ENCODE data around the gene CCL18.
"Not testable (repeated sequence)": the region's sequence is repeated elsewhere in the genome, so short reads cannot be mapped to it uniquely, and the experiment has no call there.

Gene CCL18

GRCh38 chr17:36087897-36088572 lies 24.0 kb downstream of the CCL18 start:
- not testable (repeated sequence) for H3K9me3 ChIP-seq (ENCODE audit: control insufficient read depth, low read length); H3K4me1 ChIP-seq (ENCODE audit: control insufficient read depth, insufficient read depth, low read length, poor library complexity, severe bottlenecking); H3K27ac ChIP-seq (ENCODE audit: low read depth, low read length, severe bottlenecking); H3K4me3 ChIP-seq (ENCODE audit: extremely low read depth, insufficient read depth, low read length, poor library complexity, severe bottlenecking); H3K36me3 ChIP-seq (ENCODE audit: control insufficient read depth, insufficient read depth, low read length)
- WGBS, 2 experiments (ENCODE audit: insufficient coverage in 2 of 2), result 86 to 100% methylated on average over 2 of the region's 10 CpGs

GRCh38 chr17:36088670-36089338 lies 24.7 kb downstream of the CCL18 start:
- Histone ChIP-seq H3K4me1 (ENCODE audit: control insufficient read depth, insufficient read depth, low read length, poor library complexity, severe bottlenecking) (no peaks in the 10 kb centered on the region), H3K9me3 (ENCODE audit: control insufficient read depth, low read length) (no peaks in the 10 kb centered on the region), H3K27ac (ENCODE audit: low read depth, low read length, severe bottlenecking) (no peak overlapping the region), H3K36me3 (ENCODE audit: control insufficient read depth, insufficient read depth, low read length) (no peaks in the 10 kb centered on the region), H3K4me3 (ENCODE audit: extremely low read depth, insufficient read depth, low read length, poor library complexity, severe bottlenecking) (no peak overlapping the region)
- 76 to 88% methylated on average over 11 of the region's 14 CpGs for WGBS, 2 experiments (ENCODE audit: insufficient coverage in 2 of 2)

GRCh38 chr17:36089339-36089865 lies 25.3 kb downstream of the CCL18 start:
- H3K27ac ChIP-seq (ENCODE audit: low read depth, low read length, severe bottlenecking), result no peak overlapping the region
- no peak overlapping the region for H3K4me3 ChIP-seq (ENCODE audit: extremely low read depth, insufficient read depth, low read length, poor library complexity, severe bottlenecking)
- WGBS, 2 experiments (ENCODE audit: insufficient coverage in 2 of 2), result 86 to 88% methylated on average over 1 to 2 of the region's 4 CpGs
- no peaks in the 10 kb centered on the region for H3K36me3 ChIP-seq (ENCODE audit: control insufficient read depth, insufficient read depth, low read length)
- H3K9me3 ChIP-seq (ENCODE audit: control insufficient read depth, low read length), result no peaks in the 10 kb centered on the region
- H3K4me1 ChIP-seq (ENCODE audit: control insufficient read depth, insufficient read depth, low read length, poor library complexity, severe bottlenecking), result no peaks in the 10 kb centered on the region

- Histone ChIP-seq H3K27ac (ENCODE audit: low read depth, low read length, severe bottlenecking) (no peak within 1 kb of the TSS), H3K36me3 (ENCODE audit: control insufficient read depth, insufficient read depth, low read length) (no peaks in the 10 kb centered on the region), H3K9me3 (ENCODE audit: control insufficient read depth, low read length) (no peaks in the 10 kb centered on the region), H3K4me3 (ENCODE audit: extremely low read depth, insufficient read depth, low read length, poor library complexity, severe bottlenecking) (no peak within 1 kb of the TSS), H3K4me1 (ENCODE audit: control insufficient read depth, insufficient read depth, low read length, poor library complexity, severe bottlenecking) (no peaks in the 10 kb centered on the region)
- 94 to 95% methylated on average over 7 of the region's 9 CpGs for WGBS, 2 experiments (ENCODE audit: insufficient coverage in 2 of 2)
Observed at GRCh38 chr17:36089888-36090836, 26.1 kb downstream of the CCL18 start, which contains the start of gene CCL3. Gene CCL3 (minus strand): TSS chr17:36090143. CDS start chr17:36090058, 85 bp downstream.

GRCh38 chr17:36092230-36092629 lies 28.2 kb downstream of the CCL18 start:
- H3K36me3 ChIP-seq (ENCODE audit: control insufficient read depth, insufficient read depth, low read length), result no peaks in the 10 kb centered on the region
- no peak overlapping the region for H3K27ac ChIP-seq (ENCODE audit: low read depth, low read length, severe bottlenecking)
- H3K4me3 ChIP-seq (ENCODE audit: extremely low read depth, insufficient read depth, low read length, poor library complexity, severe bottlenecking), result no peak overlapping the region
- 100% methylated on average over 1 to 2 of the region's 4 CpGs for WGBS, 2 experiments (ENCODE audit: insufficient coverage in 2 of 2)
- no peaks in the 10 kb centered on the region for H3K9me3 ChIP-seq (ENCODE audit: control insufficient read depth, low read length)
- H3K4me1 ChIP-seq (ENCODE audit: control insufficient read depth, insufficient read depth, low read length, poor library complexity, severe bottlenecking), result no peaks in the 10 kb centered on the region

- WGBS, 2 experiments (ENCODE audit: insufficient coverage in 2 of 2), result no CpG with 5 or more reads among the region's 6 CpGs
- H3K36me3 ChIP-seq (ENCODE audit: control insufficient read depth, insufficient read depth, low read length); H3K4me3 ChIP-seq (ENCODE audit: extremely low read depth, insufficient read depth, low read length, poor library complexity, severe bottlenecking); H3K9me3 ChIP-seq (ENCODE audit: control insufficient read depth, low read length); H3K27ac ChIP-seq (ENCODE audit: low read depth, low read length, severe bottlenecking); H3K4me1 ChIP-seq (ENCODE audit: control insufficient read depth, insufficient read depth, low read length, poor library complexity, severe bottlenecking): not testable (repeated sequence)
Observed at GRCh38 chr17:36092715-36093114, 28.6 kb downstream of the CCL18 start.

- Histone ChIP-seq H3K27ac (ENCODE audit: low read depth, low read length, severe bottlenecking) (no peak overlapping the region), H3K36me3 (ENCODE audit: control insufficient read depth, insufficient read depth, low read length) (no peaks in the 10 kb centered on the region), H3K9me3 (ENCODE audit: control insufficient read depth, low read length) (no peaks in the 10 kb centered on the region), H3K4me1 (ENCODE audit: control insufficient read depth, insufficient read depth, low read length, poor library complexity, severe bottlenecking) (no peaks in the 10 kb centered on the region), H3K4me3 (ENCODE audit: extremely low read depth, insufficient read depth, low read length, poor library complexity, severe bottlenecking) (no peak overlapping the region)
- WGBS, 2 experiments (ENCODE audit: insufficient coverage in 2 of 2), result no CpG with 5 or more reads among the region's 1 CpG
Observed at GRCh38 chr17:36094232-36094631, 30.2 kb downstream of the CCL18 start.

- Histone ChIP-seq H3K27ac (ENCODE audit: low read depth, low read length, severe bottlenecking) (no peak overlapping the region), H3K4me1 (ENCODE audit: control insufficient read depth, insufficient read depth, low read length, poor library complexity, severe bottlenecking) (no peaks in the 10 kb centered on the region), H3K36me3 (ENCODE audit: control insufficient read depth, insufficient read depth, low read length) (no peaks in the 10 kb centered on the region), H3K9me3 (ENCODE audit: control insufficient read depth, low read length) (no peaks in the 10 kb centered on the region), H3K4me3 (ENCODE audit: extremely low read depth, insufficient read depth, low read length, poor library complexity, severe bottlenecking) (no peak overlapping the region)
- WGBS, 2 experiments (ENCODE audit: insufficient coverage in 2 of 2), result 96 to 99% methylated on average over 6 to 7 of the region's 7 CpGs
Observed at GRCh38 chr17:36094746-36095145, 30.7 kb downstream of the CCL18 start.

- Histone ChIP-seq H3K4me3 (ENCODE audit: extremely low read depth, insufficient read depth, low read length, poor library complexity, severe bottlenecking) (no peak overlapping the region), H3K9me3 (ENCODE audit: control insufficient read depth, low read length) (no peaks in the 10 kb centered on the region), H3K27ac (ENCODE audit: low read depth, low read length, severe bottlenecking) (no peak overlapping the region), H3K36me3 (ENCODE audit: control insufficient read depth, insufficient read depth, low read length) (no peaks in the 10 kb centered on the region), H3K4me1 (ENCODE audit: control insufficient read depth, insufficient read depth, low read length, poor library complexity, severe bottlenecking) (no peaks in the 10 kb centered on the region)
- 100% methylated on average over 1 of the region's 1 CpG; no CpG with 5 or more reads in 1 of the 2 experiments for WGBS, 2 experiments (ENCODE audit: insufficient coverage in 2 of 2)
Observed at GRCh38 chr17:36095992-36096391, 31.9 kb downstream of the CCL18 start.

GRCh38 chr17:36099004-36099403 lies 34.9 kb downstream of the CCL18 start:
- not testable (repeated sequence) for H3K27ac ChIP-seq (ENCODE audit: low read depth, low read length, severe bottlenecking); H3K4me1 ChIP-seq (ENCODE audit: control insufficient read depth, insufficient read depth, low read length, poor library complexity, severe bottlenecking); H3K9me3 ChIP-seq (ENCODE audit: control insufficient read depth, low read length); H3K4me3 ChIP-seq (ENCODE audit: extremely low read depth, insufficient read depth, low read length, poor library complexity, severe bottlenecking); H3K36me3 ChIP-seq (ENCODE audit: control insufficient read depth, insufficient read depth, low read length)
- no CpG with 5 or more reads among the region's 1 CpG for WGBS, 2 experiments (ENCODE audit: insufficient coverage in 2 of 2)

Measured in mesodermal cell (in vitro differentiated cells).